Iris pigment epithelial cell (primary cell): Measurements from ENCODE around the gene QRICH2.
"Not testable (repeated sequence)": the region's sequence is repeated elsewhere in the genome, so short reads cannot be mapped to it uniquely, and the experiment has no call there.

Experiments
- DNase-seq: peaks from one replicate; pipeline ENCODE4 v3.0.0-alpha.2; 2011; ENCODE audit warnings: low read depth

The QRICH2 gene, protein sequence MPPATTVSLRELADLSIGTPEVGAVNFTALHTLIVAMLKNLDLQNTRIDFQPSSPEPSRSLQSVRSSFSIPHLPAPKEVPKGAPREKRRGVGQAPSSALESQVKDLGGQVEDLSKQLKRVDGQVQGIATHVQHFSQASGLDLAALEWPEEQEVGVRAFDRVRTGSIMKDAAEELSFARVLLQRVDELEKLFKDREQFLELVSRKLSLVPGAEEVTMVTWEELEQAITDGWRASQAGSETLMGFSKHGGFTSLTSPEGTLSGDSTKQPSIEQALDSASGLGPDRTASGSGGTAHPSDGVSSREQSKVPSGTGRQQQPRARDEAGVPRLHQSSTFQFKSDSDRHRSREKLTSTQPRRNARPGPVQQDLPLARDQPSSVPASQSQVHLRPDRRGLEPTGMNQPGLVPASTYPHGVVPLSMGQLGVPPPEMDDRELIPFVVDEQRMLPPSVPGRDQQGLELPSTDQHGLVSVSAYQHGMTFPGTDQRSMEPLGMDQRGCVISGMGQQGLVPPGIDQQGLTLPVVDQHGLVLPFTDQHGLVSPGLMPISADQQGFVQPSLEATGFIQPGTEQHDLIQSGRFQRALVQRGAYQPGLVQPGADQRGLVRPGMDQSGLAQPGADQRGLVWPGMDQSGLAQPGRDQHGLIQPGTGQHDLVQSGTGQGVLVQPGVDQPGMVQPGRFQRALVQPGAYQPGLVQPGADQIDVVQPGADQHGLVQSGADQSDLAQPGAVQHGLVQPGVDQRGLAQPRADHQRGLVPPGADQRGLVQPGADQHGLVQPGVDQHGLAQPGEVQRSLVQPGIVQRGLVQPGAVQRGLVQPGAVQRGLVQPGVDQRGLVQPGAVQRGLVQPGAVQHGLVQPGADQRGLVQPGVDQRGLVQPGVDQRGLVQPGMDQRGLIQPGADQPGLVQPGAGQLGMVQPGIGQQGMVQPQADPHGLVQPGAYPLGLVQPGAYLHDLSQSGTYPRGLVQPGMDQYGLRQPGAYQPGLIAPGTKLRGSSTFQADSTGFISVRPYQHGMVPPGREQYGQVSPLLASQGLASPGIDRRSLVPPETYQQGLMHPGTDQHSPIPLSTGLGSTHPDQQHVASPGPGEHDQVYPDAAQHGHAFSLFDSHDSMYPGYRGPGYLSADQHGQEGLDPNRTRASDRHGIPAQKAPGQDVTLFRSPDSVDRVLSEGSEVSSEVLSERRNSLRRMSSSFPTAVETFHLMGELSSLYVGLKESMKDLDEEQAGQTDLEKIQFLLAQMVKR (N-terminal part only)

DNA sequence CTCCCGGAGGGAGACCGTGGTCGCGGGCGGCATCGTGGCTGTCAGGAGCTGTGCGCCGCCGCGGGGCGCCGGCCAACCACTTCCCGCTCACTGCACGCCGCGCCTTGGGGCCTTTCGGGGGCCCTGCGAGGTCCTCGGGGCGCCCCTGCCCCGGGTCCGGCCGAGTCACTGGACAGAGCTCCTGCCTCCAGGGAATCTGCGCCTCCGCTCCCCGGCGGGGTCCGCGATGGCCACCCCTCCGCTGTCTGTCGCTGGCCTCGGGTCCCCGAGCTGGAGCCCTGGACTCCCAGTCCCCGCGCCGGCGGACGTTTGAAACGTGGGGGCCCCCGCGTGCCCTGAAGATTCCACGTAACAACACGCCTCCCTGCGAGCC, at the start of gene QRICH2:
Gene QRICH2, minus strand, starts transcription at position 311 of the 373 bp plus-strand sequence. Its CDS starts 278 bp downstream, at position 33.
- DNase-seq: no peak

DNA sequence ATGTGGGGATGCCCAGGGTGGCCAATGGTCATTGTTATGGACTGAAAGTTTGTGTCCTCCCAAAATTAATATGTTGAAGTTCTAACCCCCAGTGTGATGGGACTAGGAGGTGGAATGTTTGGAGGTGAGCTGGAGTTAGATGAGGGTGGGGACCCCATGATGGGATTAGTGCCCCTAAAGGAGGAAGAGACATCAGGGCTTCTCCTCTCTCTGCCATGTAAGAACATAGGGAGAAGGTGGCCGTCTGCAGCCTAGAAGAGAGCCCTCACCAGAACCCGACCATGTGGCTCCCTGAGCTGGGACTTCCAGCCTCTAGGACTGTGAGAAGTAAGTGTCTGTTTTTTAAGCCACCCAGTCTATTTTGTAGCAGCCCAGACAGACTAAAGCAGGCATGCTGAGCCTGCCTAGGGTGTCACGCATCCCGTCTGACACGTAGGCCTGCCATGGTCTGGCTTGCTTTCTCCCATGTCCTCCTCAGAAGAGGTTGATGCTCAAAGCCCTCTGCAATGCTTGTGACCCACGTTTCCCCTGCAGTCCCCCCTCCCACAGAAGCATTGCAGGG, 49.6 kb upstream of the QRICH2 start:
- no peak for DNase-seq

GRCh38 chr17:76356803-76357456, 48.9 kb upstream of the QRICH2 start:
- no peak for DNase-seq

DNA sequence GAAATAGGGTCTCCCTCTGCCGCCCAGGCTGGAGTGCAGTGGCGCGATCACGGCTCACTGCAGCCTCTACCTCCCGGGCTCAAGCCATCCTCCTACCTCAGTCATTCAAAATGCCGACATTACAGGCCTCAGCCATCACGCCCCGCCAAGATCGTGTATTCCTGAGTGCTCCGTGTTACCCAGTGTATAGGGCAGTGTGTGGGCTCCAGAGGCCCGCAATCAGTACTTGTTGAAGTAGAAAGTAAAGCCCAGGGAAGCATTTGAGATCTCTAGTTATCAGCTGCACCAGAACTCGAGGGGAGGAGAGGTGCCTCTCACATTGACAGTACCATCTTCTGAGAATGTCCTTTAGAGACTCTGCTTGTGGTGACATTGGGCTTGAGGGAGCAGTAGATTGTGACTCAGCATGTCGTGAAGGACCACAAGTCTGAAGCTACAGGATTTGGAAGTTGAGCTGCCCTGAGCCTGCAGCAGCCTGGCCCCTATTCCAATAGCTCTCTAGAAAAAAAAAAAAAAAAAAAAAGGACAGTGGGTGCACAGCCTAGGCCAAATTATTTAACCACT, 46.8 kb upstream of the QRICH2 start:
- DNase-seq: no peak

GRCh38 chr17:76354317-76354729, 46.2 kb upstream of the QRICH2 start:
- no peak for DNase-seq

DNA sequence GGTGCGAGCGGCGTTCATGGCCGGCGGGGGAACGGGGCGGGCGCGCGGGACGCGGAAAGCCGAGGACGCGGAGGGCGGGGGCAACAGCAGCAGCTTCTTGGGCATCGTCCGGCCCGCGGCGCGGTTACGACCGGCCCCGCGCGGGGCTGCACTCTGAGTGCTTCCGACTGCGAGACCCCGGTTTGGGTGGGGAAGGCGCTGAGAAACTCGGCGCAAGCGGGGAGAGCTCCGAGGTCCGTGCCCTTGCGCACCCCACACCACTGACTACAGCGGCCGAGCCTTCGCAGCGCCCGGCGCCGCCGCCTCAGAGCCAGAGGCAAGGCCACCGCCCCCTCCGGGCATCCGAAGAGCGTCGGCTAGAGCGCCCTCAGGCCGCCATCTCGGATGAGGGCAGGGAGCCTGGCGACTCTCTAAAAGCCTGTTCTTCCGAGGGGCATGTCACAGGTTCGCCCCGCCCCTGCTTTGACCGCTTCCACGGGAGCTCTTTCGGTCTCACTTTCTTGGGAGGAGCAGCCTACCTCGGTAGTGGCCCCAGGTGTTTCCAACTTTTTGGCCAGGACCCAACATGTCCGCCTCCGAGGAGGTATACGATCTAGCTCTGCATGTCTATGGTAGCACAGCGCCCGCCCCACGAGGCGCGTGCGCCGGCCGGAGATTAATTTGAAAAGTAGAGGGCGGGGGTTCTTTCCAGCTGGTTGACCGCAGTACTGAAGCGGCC, 45.7 kb upstream of the QRICH2 start, which contains the start of gene PRPSAP1:
Gene PRPSAP1, minus strand, starts transcription at position 318 of the 718 bp plus-strand sequence. Its CDS starts 213 bp downstream, at position 105.
- DNase-seq: peak; percentile 93

- DNase-seq: no peak
Observed at GRCh38 chr17:76353004-76353598, 45.0 kb upstream of the QRICH2 start.

DNA sequence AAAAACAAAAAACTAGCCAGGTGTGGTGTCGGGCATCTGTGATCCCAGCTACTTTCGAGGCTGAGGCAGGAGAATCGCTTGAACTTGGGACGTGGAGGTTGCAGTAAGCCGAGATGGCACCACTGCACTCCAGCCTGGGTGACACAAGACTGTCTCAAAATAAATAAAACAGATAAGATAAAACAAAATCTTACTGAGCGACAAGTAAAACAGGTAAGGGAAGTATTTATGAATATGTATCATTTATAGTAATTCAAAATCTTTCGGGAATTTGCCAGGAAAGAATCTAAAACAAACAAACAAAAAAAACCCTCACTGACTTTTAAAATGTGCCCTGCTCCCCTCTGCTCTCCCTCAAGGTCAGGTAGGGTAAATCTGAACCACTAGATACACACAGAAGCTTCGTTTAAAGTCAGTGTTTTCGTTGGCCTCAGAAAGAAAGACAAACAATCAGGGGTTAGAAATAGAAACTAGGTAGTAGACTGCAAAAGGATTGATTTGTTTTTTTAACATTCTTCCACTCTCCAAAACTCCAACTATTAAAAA, 43.5 kb upstream of the QRICH2 start:
- DNase-seq: no peak

DNA sequence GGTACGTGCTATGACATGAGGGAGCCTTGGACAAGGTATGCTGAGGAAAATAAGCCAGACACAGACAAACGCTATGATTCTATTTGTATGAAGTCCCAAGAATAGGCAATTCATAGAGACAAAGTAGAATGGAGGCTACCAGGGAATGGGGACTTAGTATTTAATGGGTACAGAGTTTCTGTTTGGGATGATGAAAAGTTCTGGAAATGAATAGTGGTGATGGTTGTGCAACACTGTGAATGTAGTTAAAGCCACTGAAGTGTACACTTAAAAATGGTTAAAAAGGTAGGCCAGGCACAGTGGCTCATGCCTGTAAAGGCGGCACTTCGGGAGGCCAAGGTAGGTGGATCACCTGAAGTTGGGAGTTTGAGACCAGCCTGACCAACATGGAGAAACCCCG, 42.4 kb upstream of the QRICH2 start:
- no peak for DNase-seq

DNA sequence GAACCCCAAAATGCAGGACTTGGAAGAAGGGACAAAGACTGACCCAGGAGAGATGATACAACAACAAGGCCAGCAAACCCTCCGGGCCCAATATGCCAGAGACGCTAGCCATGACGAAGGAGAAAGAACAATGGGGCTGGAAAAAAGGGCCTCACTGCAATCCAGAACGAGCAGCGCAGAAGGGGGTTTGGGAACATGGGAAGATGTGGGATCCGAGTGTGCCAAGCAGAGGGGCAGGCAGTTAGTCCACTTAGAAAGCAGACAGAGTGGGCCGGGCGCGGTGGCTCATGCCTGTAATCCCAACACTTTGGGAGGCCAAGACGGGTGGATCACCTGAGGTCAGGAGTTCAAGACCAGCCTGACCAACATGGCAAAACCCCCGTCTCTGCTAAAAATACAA, 38.9 kb upstream of the QRICH2 start:
- not testable (repeated sequence) for DNase-seq

- DNase-seq: no peak
Observed at GRCh38 chr17:76345377-76345974, 37.4 kb upstream of the QRICH2 start.

DNA sequence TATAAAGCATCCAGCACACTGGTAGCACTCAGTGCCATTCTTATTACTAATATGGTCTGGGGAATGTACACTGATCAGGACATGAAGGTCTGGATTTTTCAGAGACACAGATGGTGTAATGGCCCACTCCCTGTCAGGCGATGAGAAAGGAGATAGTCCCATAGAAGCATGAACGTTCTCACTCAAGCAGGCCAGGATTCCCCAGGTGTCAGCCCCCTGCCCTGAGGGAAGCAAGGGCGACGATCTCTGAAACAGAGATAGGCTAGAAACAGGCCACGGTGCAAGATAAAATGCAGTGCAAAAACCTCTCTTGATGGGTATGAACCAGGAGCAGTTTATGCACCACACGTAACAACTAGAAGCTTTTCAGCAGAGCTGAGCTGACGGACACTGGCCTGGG, 35.0 kb upstream of the QRICH2 start:
- DNase-seq: no peak

GRCh38 chr17:76341301-76341700, 33.2 kb upstream of the QRICH2 start:
- DNase-seq: no peak

DNA sequence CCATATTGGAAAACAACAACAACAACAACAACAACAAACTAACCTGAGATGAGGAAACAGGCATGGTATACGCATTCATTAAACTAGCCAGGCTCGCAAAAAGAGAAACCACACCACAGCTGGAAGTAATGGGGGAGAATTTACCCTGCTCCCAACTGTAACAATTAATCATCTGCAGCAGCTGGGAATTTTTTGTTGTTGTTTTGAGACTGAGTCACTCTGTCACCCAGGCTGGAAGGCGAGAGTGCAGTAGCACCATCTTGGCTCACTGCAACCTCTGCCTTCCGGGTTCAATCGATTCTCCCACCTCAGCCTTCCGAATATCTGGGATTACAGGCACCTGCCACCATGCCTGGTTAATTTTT, 29.3 kb upstream of the QRICH2 start:
- DNase-seq: no peak

GRCh38 chr17:76336756-76337412, 28.8 kb upstream of the QRICH2 start:
- no peak for DNase-seq

- DNase-seq: no peak
Observed at GRCh38 chr17:76335716-76336381, 27.8 kb upstream of the QRICH2 start.

DNA sequence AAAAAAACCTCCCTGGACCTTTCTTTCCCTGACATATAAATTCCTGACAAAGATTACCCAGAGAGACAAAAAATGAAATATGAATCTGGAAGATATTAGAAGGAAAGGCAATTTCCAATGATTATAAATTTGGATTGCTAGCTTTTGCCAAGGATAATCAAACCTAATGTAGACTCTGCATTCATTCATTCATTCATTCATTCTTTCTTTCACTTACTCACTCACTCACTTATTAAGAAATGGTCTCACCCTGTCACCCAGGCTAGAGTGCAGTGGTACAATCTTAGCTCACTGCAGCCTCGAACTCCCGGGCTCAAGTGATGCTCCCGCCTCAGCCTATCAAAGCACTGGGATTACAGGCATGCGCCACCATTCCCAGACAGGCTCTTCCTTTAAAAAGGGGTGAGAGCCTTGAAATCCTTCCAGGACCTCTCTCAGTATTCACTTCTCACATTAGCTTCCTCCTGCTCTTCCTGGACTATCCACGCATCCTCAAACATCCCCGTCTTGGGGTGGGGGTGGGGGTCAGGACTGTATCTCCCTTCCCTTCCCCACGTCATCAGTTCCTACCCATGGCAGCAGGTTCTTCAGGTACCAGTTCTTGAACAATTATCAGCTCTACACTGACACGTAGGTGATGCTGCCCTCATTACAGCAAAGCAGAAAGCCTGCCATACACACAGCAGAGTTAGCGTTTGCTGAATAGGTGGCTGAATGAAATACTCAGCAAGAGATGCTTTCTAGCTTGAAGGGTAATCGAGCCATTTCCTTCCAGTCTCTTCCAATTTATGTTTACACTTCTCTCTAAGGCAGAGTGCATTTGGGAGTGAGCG, 25.8 kb upstream of the QRICH2 start:
- no peak for DNase-seq
